GM23338 (cell line): ENCODE results near the gene OR5B12. TPM values are rescaled to one million over a fixed set of nuclear protein-coding genes. Genes with fewer than 3 reads are reported as not detected.

Experiments
- ATAC-seq: fragments of 200-7000 bp; cut with Tn5 transposase; 3 replicates; pipeline ENCODE4 v1.9.1; 2020
- DNase-seq: peaks from one replicate; pipeline ENCODE4 v3.0.0-alpha.2; 2015; ENCODE audit warnings: low spot score
- H2AFZ ChIP-seq: fragments of 200-600 bp; sonication (generic); 2 replicates; pipeline ENCODE4 v1.8.0; 2016; ENCODE audit warnings: antibody characterized with exemption, mild to moderate bottlenecking, moderate library complexity
- H3F3A ChIP-seq: fragments of 200-600 bp; sonication (generic); replicated peaks from 2 replicates; pipeline ENCODE4 v1.8.0; 2017; ENCODE audit warnings: antibody characterized with exemption, mixed run types, low read depth
- H3K27ac ChIP-seq: fragments of 200-600 bp; sonication (generic); 2 replicates; pipeline ENCODE4 v1.6.1; 2016; ENCODE audit warnings: low read depth
- H3K27me3 ChIP-seq: fragments of 200-600 bp; sonication (generic); 2 replicates; pipeline ENCODE4 v1.8.0; 2016; ENCODE audit warnings: mild to moderate bottlenecking, mixed run types, moderate library complexity; ENCODE audit not compliant: insufficient read depth
- H3K36me3 ChIP-seq: fragments of 200-600 bp; sonication (generic); 2 replicates; pipeline ENCODE4 v1.8.0; 2016; ENCODE audit warnings: mild to moderate bottlenecking; ENCODE audit not compliant: insufficient read depth
- H3K4me1 ChIP-seq: fragments of 200-600 bp; sonication (generic); 2 replicates; pipeline ENCODE4 v1.8.0; 2016; ENCODE audit warnings: mild to moderate bottlenecking, moderate library complexity; ENCODE audit not compliant: insufficient read depth
- H3K4me2 ChIP-seq: fragments of 200-600 bp; sonication (generic); 2 replicates; pipeline ENCODE4 v1.7.1; 2017; ENCODE audit warnings: mixed run types
- H3K4me3 ChIP-seq: fragments of 200-600 bp; sonication (generic); 2 replicates; pipeline ENCODE4 v1.6.1; 2016; ENCODE audit warnings: mixed run types
- H3K79me2 ChIP-seq: fragments of 200-600 bp; sonication (generic); replicated peaks from 2 replicates; pipeline ENCODE4 v1.8.0; 2017; ENCODE audit warnings: mild to moderate bottlenecking; ENCODE audit not compliant: insufficient read depth
- H3K9me2 ChIP-seq: fragments of 200-600 bp; sonication (generic); 2 replicates; pipeline ENCODE4 v1.8.0; 2017; ENCODE audit not compliant: insufficient read depth
- H4K20me1 ChIP-seq: fragments of 200-600 bp; sonication (generic); replicated peaks from 2 replicates; pipeline ENCODE4 v1.8.0; 2017; ENCODE audit warnings: mild to moderate bottlenecking; ENCODE audit not compliant: insufficient read depth
- H3K27ac Mint-ChIP-seq: 2 replicates; pipeline ENCODE4 v1.8.0; 2020; ENCODE audit warnings: inconsistent platforms, mild to moderate bottlenecking, moderate library complexity, mixed read lengths
- H3K27me3 Mint-ChIP-seq: 3 replicates; pipeline ENCODE4 v1.8.0; 2022; ENCODE audit warnings: low read depth, mild to moderate bottlenecking, moderate library complexity, mixed read lengths, inconsistent platforms; ENCODE audit not compliant: insufficient read depth, poor library complexity
- H3K36me3 Mint-ChIP-seq: 3 replicates; pipeline ENCODE4 v1.8.0; 2021; ENCODE audit warnings: low read depth, mild to moderate bottlenecking, inconsistent platforms, moderate library complexity, mixed read lengths
- H3K4me1 Mint-ChIP-seq: 3 replicates; pipeline ENCODE4 v1.8.0; 2020; ENCODE audit warnings: mild to moderate bottlenecking, inconsistent platforms, mixed read lengths
- H3K4me3 Mint-ChIP-seq: 3 replicates; pipeline ENCODE4 v1.8.0; 2021; ENCODE audit warnings: moderate library complexity, mild to moderate bottlenecking, inconsistent platforms, mixed read lengths
- H3K9me3 Mint-ChIP-seq: 3 replicates; pipeline ENCODE4 v1.8.0; 2020; ENCODE audit warnings: moderate library complexity, mild to moderate bottlenecking, inconsistent platforms, mixed read lengths
- EZH2 ChIP-seq: fragments of 200-600 bp; sonication (generic); IDR thresholded peaks from one replicate; pipeline ENCODE4 v1.8.0; 2017; ENCODE audit warnings: antibody characterized with exemption, mild to moderate bottlenecking, low read depth; ENCODE audit not compliant: unreplicated experiment
- NANOG ChIP-seq: IDR thresholded peaks from 2 replicates; pipeline ENCODE4 v1.6.1; 2016; ENCODE audit warnings: antibody characterized with exemption, borderline replicate concordance
- polyA plus RNA-seq: library from polyadenylated mRNA; unstranded; fragments of >200 nt; fragmentation: Nextera tagmentation; extraction: Ambion mirVana; gene quantifications from 2 replicates; pipeline ENCODE4 v1.2.1, GENCODE V29; 2016
- total RNA-seq: library from RNA; depleted of rRNA; stranded (reverse); fragments of >200 nt; shearing (Covaris generic); gene quantifications from 2 replicates; pipeline ENCODE4 v1.2.3, GENCODE V29; 2014
- TF ChIP-seq, protein P1 (sequence below), 2 experiments: fragments of 200-600 bp in 1 of 2; sonication (generic) in 1 of 2; conservative IDR thresholded peaks; 2 replicates each; pipeline versions ENCODE4 v1.5.1 to v1.6.1; 2016 to 2017; ENCODE audit warnings: antibody characterized with exemption in 2 of 2, low read depth in 2 of 2, mild to moderate bottlenecking in 2 of 2, moderate library complexity in 1 of 2
- TF ChIP-seq, protein P2 (sequence below): IDR thresholded peaks from one replicate; pipeline ENCODE4 v1.6.1; 2018; ENCODE audit warnings: antibody characterized with exemption; ENCODE audit not compliant: unreplicated experiment
- TF ChIP-seq, protein P3 (sequence below): fragments of 250-450 bp; sonication (Bioruptor Pico); IDR thresholded peaks from 2 replicates; pipeline ENCODE4 v1.5.0; 2020; ENCODE audit warnings: mild to moderate bottlenecking, moderate library complexity

The OR5B12 gene
- total and polyA plus RNA-seq, 2 experiments from 2014 or later, result not detected

DNA sequence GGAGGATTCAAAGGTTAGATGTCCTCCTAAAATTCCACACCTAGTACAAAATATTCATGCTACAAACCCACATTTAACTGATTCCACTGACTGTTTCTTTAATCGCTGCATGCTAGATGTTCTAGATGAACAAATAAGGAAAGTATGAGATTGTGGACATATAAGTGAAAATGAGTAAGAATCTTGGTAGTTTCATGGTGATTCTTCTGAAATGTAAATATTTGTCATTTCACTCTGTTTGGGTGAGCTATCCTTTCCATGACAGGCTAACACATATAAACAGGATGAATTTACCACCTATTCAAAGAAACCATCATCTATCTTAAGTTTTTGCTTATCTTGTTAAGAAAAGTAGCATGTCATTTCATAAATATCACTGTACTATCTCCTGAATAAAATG, 50.2 kb downstream of the OR5B12 start (continued):
- TF ChIP-seq, protein P1, sequence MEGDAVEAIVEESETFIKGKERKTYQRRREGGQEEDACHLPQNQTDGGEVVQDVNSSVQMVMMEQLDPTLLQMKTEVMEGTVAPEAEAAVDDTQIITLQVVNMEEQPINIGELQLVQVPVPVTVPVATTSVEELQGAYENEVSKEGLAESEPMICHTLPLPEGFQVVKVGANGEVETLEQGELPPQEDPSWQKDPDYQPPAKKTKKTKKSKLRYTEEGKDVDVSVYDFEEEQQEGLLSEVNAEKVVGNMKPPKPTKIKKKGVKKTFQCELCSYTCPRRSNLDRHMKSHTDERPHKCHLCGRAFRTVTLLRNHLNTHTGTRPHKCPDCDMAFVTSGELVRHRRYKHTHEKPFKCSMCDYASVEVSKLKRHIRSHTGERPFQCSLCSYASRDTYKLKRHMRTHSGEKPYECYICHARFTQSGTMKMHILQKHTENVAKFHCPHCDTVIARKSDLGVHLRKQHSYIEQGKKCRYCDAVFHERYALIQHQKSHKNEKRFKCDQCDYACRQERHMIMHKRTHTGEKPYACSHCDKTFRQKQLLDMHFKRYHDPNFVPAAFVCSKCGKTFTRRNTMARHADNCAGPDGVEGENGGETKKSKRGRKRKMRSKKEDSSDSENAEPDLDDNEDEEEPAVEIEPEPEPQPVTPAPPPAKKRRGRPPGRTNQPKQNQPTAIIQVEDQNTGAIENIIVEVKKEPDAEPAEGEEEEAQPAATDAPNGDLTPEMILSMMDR (conservative IDR thresholded peaks at IDR 0.05; ENCODE audit: low read depth in 2 of 2), result no peak
- no peak for TF ChIP-seq EZH2

DNA sequence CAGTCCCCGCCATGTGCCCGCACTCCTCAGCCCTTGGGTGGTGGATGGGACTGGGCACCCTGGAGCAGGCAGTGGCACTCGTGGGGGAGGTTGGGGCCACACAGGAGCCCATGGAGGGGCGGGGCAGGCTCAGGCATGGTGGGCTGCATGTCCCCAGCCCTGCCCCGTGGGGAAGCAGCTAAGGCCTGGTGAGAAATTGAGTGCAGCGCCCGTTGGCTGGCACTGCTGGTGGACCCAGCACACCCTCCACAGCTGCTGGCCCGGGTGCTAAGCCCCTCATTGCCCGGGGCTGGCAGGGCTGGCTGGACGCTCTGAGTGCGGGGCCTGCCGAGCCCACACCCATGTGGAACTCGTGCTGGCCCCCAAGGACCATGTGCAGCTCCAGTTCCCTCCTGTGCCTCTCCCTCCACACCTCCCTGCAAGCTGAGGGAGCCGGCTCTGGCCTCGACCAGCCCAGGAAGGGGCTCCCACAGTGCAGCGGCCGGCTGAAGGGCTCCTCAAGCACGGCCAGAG, 51.4 kb downstream of the OR5B12 start:
- TF ChIP-seq, protein P2, sequence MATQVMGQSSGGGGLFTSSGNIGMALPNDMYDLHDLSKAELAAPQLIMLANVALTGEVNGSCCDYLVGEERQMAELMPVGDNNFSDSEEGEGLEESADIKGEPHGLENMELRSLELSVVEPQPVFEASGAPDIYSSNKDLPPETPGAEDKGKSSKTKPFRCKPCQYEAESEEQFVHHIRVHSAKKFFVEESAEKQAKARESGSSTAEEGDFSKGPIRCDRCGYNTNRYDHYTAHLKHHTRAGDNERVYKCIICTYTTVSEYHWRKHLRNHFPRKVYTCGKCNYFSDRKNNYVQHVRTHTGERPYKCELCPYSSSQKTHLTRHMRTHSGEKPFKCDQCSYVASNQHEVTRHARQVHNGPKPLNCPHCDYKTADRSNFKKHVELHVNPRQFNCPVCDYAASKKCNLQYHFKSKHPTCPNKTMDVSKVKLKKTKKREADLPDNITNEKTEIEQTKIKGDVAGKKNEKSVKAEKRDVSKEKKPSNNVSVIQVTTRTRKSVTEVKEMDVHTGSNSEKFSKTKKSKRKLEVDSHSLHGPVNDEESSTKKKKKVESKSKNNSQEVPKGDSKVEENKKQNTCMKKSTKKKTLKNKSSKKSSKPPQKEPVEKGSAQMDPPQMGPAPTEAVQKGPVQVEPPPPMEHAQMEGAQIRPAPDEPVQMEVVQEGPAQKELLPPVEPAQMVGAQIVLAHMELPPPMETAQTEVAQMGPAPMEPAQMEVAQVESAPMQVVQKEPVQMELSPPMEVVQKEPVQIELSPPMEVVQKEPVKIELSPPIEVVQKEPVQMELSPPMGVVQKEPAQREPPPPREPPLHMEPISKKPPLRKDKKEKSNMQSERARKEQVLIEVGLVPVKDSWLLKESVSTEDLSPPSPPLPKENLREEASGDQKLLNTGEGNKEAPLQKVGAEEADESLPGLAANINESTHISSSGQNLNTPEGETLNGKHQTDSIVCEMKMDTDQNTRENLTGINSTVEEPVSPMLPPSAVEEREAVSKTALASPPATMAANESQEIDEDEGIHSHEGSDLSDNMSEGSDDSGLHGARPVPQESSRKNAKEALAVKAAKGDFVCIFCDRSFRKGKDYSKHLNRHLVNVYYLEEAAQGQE, result no peak
- no peak for TF ChIP-seq NANOG
- TF ChIP-seq, protein P1 (conservative IDR thresholded peaks at IDR 0.05; ENCODE audit: low read depth in 2 of 2), result no peak
- TF ChIP-seq, protein P3, sequence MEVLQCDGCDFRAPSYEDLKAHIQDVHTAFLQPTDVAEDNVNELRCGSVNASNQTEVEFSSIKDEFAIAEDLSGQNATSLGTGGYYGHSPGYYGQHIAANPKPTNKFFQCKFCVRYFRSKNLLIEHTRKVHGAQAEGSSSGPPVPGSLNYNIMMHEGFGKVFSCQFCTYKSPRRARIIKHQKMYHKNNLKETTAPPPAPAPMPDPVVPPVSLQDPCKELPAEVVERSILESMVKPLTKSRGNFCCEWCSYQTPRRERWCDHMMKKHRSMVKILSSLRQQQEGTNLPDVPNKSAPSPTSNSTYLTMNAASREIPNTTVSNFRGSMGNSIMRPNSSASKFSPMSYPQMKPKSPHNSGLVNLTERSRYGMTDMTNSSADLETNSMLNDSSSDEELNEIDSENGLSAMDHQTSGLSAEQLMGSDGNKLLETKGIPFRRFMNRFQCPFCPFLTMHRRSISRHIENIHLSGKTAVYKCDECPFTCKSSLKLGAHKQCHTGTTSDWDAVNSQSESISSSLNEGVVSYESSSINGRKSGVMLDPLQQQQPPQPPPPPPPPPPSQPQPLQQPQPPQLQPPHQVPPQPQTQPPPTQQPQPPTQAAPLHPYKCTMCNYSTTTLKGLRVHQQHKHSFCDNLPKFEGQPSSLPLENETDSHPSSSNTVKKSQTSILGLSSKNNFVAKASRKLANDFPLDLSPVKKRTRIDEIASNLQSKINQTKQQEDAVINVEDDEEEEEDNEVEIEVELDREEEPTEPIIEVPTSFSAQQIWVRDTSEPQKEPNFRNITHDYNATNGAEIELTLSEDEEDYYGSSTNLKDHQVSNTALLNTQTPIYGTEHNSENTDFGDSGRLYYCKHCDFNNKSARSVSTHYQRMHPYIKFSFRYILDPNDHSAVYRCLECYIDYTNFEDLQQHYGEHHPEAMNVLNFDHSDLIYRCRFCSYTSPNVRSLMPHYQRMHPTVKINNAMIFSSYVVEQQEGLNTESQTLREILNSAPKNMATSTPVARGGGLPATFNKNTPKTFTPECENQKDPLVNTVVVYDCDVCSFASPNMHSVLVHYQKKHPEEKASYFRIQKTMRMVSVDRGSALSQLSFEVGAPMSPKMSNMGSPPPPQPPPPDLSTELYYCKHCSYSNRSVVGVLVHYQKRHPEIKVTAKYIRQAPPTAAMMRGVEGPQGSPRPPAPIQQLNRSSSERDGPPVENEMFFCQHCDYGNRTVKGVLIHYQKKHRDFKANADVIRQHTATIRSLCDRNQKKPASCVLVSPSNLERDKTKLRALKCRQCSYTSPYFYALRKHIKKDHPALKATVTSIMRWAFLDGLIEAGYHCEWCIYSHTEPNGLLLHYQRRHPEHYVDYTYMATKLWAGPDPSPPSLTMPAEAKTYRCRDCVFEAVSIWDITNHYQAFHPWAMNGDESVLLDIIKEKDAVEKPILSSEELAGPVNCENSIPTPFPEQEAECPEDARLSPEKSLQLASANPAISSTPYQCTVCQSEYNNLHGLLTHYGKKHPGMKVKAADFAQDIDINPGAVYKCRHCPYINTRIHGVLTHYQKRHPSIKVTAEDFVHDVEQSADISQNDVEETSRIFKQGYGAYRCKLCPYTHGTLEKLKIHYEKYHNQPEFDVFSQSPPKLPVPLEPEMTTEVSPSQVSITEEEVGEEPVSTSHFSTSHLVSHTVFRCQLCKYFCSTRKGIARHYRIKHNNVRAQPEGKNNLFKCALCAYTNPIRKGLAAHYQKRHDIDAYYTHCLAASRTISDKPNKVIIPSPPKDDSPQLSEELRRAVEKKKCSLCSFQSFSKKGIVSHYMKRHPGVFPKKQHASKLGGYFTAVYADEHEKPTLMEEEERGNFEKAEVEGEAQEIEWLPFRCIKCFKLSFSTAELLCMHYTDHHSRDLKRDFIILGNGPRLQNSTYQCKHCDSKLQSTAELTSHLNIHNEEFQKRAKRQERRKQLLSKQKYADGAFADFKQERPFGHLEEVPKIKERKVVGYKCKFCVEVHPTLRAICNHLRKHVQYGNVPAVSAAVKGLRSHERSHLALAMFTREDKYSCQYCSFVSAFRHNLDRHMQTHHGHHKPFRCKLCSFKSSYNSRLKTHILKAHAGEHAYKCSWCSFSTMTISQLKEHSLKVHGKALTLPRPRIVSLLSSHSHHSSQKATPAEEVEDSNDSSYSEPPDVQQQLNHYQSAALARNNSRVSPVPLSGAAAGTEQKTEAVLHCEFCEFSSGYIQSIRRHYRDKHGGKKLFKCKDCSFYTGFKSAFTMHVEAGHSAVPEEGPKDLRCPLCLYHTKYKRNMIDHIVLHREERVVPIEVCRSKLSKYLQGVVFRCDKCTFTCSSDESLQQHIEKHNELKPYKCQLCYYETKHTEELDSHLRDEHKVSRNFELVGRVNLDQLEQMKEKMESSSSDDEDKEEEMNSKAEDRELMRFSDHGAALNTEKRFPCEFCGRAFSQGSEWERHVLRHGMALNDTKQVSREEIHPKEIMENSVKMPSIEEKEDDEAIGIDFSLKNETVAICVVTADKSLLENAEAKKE (CRISPR knock-in tag), result no peak
- Histone ChIP-seq H2AFZ (no peak overlapping the region), H4K20me1 (no peaks in the 10 kb centered on the region), H3K79me2 (no peaks in the 10 kb centered on the region), H3K4me2 (no peak overlapping the region), H3K27me3 (no peaks in the 10 kb centered on the region), H3K9me2 (peaks cover 8% of the 10 kb centered on the region; the same call in 1 of the 2 replicates), H3K4me1 (no peaks in the 10 kb centered on the region), H3K27ac (no peak overlapping the region), H3K36me3 (no peaks in the 10 kb centered on the region), H3K4me3 (no peak overlapping the region), H3F3A (no peaks in the 10 kb centered on the region)
- DNase-seq (no peak), ATAC-seq (no peak)
- no peak overlapping the region for H3K4me3 Mint-ChIP-seq
- no peaks in the 10 kb centered on the region for H3K4me1 Mint-ChIP-seq
- peaks cover 16% of the 10 kb centered on the region for H3K9me3 Mint-ChIP-seq
- no peaks in the 10 kb centered on the region for H3K27me3 Mint-ChIP-seq
- no peak overlapping the region for H3K27ac Mint-ChIP-seq
- peaks cover 2% of the 10 kb centered on the region; the same call in 1 of the 3 replicates for H3K36me3 Mint-ChIP-seq
